ENCODE results near the gene SGCA. TPM values are rescaled to one million over a fixed set of nuclear protein-coding genes. Genes with fewer than 3 reads are reported as not detected.
A peak's percentile ranks its signal among the peaks of the same experiment; 100 is the strongest.

Gene SGCA
- total RNA-seq, 1 donor from 2014 or later, result 137 TPM

DNA sequence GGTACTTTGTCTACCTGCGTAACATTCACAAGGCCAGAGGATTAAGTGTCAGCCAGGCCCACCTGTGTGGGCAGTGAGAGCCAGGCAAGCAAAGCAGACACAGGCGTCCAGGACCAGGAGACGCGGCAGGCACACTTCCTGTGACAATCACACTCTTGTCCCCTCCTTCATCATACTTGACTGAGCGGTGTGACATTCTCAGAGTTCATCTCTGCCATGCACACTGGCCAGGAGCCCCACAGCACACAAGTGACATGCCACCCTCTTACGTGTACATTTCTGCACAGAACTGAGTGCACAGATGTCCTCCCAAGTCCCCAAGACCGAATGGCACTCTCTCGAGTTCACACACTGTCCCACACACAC is 24.1 kb upstream of the SGCA start:
- peaks cover 84% of the 10 kb centered on the region for H3K36me3 ChIP-seq
- H3K27me3 ChIP-seq (ENCODE audit: low read depth), result no peaks in the 10 kb centered on the region
- TF ChIP-seq, protein P1, sequence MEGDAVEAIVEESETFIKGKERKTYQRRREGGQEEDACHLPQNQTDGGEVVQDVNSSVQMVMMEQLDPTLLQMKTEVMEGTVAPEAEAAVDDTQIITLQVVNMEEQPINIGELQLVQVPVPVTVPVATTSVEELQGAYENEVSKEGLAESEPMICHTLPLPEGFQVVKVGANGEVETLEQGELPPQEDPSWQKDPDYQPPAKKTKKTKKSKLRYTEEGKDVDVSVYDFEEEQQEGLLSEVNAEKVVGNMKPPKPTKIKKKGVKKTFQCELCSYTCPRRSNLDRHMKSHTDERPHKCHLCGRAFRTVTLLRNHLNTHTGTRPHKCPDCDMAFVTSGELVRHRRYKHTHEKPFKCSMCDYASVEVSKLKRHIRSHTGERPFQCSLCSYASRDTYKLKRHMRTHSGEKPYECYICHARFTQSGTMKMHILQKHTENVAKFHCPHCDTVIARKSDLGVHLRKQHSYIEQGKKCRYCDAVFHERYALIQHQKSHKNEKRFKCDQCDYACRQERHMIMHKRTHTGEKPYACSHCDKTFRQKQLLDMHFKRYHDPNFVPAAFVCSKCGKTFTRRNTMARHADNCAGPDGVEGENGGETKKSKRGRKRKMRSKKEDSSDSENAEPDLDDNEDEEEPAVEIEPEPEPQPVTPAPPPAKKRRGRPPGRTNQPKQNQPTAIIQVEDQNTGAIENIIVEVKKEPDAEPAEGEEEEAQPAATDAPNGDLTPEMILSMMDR (IDR thresholded peaks at IDR 0.05; ENCODE audit: borderline replicate concordance), result no peak
- no peaks in the 10 kb centered on the region for H3K9me3 ChIP-seq (replicated peaks)
- intact Hi-C loops (cut with micrococcal nuclease), result no loop called here
- no peak for DNase-seq
- H3K27ac ChIP-seq (replicated peaks), result peak overlapping the region; percentile 74
- peaks cover 67% of the 10 kb centered on the region for H3K4me1 ChIP-seq
- peak overlapping the region; percentile 6 for H3K4me3 ChIP-seq

DNA sequence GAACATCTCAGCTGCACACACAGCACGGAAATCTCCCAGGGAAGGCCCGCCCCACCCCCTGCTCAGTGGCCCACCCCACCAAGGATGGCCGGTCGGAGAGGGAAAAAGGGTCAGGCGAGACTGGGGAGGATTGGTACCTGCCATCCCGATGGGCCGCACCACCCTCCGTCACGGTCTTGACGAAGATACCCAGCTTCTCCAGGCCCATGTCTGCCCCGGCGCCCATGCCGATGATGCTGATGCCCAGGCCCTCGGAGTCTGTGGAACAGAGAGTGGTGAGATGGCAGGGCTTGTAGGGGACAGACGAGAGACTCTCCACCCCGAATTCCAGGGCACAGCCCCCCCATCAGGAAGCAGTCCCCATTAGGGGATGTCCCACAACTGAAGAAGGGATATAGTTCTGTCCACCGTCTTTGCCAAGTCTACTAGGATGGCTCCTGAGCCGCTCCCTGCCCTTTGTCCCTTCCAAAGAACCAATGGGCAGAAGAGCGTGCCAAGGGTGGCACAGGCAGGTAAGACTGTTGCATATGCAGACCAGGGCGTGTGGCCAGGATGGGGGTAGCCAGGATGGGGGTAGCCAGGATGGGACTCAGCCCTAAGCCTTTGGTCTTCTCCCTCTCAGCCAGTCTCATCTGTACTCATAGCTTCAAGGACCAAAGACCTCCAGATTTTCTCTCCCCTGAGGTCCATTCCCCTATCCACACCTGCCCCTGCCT is 22.2 kb upstream of the SGCA start:
- TF ChIP-seq, protein P1 (IDR thresholded peaks at IDR 0.05; ENCODE audit: borderline replicate concordance), result no peak
- H3K4me3 ChIP-seq, result no peak overlapping the region
- no peak for DNase-seq
- H3K36me3 ChIP-seq, result peaks cover 66% of the 10 kb centered on the region
- H3K27me3 ChIP-seq (ENCODE audit: low read depth), result no peaks in the 10 kb centered on the region
- no peaks in the 10 kb centered on the region for H3K9me3 ChIP-seq (replicated peaks)
- peaks cover 86% of the 10 kb centered on the region for H3K4me1 ChIP-seq
- peak overlapping the region; percentile 98 for H3K27ac ChIP-seq (replicated peaks)
- intact Hi-C loops (cut with micrococcal nuclease), result no loop called here

DNA sequence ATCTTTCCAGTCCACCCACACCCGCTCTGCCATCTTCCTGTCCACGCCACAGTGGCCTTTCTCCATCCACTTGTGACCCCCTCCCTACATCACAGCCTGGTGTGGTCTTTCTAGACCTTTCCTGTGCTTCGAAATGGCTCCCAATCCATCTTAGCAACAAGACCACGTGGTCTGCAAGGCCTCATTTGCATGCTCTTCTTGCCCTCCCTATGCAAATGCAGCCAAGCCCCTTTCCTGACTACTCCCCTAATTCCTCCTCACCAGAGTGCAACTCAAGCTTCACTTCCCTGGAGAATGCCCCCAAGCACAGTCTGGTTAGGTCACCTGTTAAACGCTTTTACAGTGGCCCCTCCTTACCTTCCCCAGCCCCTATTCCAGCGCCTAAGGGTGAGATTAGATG is 21.4 kb upstream of the SGCA start:
- Histone ChIP-seq H3K27me3 (ENCODE audit: low read depth) (no peaks in the 10 kb centered on the region), H3K4me3 (no peak overlapping the region), H3K9me3 (replicated peaks) (no peaks in the 10 kb centered on the region), H3K36me3 (peaks cover 58% of the 10 kb centered on the region), H3K27ac (replicated peaks) (peak overlapping the region; percentile 98), H3K4me1 (peaks cover 90% of the 10 kb centered on the region)
- DNase-seq, result no peak
- intact Hi-C loops (cut with micrococcal nuclease), result no loop called here
- TF ChIP-seq, protein P1 (IDR thresholded peaks at IDR 0.05; ENCODE audit: borderline replicate concordance), result no peak

DNA sequence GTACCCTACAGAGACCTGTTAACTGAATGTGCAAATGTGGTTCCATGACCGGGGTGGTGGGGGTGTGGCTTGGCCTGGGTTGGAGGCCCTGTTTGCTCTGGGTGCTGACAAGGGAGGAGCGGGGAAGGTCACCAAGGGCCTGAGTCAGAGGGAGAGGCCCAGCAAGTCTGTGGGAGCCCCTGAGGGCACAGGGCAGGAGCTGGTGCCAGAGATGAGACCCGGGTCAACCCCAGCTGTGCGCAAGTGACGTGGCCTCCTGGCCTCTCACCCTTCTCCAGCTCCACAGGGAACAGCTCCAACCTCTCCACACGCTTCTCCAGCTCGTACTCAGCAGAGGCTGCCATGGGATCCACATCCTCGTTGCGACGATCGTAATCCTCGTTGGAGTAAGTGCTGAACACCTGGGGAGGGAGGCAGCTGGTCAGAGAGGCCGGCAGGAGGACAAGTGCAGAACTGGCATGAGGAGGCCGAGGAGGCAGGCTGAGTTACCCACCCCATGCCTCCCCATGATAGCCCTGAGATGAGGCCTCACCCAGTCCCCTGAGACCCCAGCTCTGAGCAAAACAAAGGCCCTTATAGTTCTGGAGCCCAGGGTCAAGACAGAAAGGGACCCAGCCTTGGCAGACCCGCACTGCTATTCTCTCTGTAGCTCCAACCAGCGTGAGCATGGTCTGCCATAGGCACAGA is 20.8 kb upstream of the SGCA start:
- H3K36me3 ChIP-seq, result peaks cover 54% of the 10 kb centered on the region
- peaks cover 90% of the 10 kb centered on the region for H3K4me1 ChIP-seq
- no peaks in the 10 kb centered on the region for H3K9me3 ChIP-seq (replicated peaks)
- peak overlapping the region; percentile 98 for H3K27ac ChIP-seq (replicated peaks)
- intact Hi-C loops (cut with micrococcal nuclease), result no loop called here
- H3K27me3 ChIP-seq (ENCODE audit: low read depth), result no peaks in the 10 kb centered on the region
- peak overlapping the region; percentile 98 for H3K4me3 ChIP-seq
- TF ChIP-seq, protein P1 (IDR thresholded peaks at IDR 0.05; ENCODE audit: borderline replicate concordance), result no peak
- no peak for DNase-seq

DNA sequence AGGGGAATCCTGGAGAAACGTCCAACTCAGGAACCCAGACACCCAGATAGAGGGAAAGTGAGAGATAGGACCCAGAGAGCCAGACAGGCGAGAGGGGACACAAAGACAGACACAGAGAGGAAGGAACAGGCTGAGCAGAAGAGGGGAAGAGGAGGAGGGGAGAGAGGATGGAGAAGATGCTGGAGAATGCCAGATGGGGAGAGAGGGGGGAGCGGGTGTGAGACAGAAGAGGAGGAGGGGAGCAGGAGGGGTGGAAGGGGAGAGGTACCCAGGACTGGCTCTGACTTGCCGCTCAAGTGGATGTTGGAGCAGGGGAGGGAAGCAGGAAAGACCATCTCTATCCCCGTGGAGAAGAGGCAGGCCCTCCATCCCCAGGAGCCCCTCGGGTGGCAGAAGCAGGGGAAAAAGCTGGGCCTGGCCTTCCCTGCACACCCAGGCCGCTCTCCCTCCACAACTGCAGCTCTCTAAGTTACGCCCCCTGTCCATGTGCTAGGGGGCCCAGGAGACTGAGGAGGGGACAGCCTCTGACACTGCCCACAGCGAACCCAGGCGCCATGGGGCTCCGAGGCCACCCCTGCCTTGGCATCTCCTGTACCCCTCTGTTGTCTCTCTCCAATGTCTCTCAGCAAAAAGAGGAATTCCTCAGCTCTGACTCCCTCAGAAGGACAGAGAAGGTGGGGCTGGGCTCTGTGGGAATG is 20.1 kb upstream of the SGCA start:
- TF ChIP-seq, protein P1 (IDR thresholded peaks at IDR 0.05; ENCODE audit: borderline replicate concordance), result no peak
- intact Hi-C loops (cut with micrococcal nuclease), result no loop called here
- peak overlapping the region; percentile 98 for H3K27ac ChIP-seq (replicated peaks)

More for the DNA sequence above, 20.1 kb upstream of the SGCA start:
- H3K9me3 ChIP-seq (replicated peaks), result no peaks in the 10 kb centered on the region
- no peaks in the 10 kb centered on the region for H3K27me3 ChIP-seq (ENCODE audit: low read depth)
- H3K36me3 ChIP-seq, result peaks cover 47% of the 10 kb centered on the region
- H3K4me3 ChIP-seq, result peak overlapping the region; percentile 98
- peaks cover 90% of the 10 kb centered on the region for H3K4me1 ChIP-seq
- DNase-seq, result no peak
